Panc1 (cell line): ENCODE data around the gene SFMBT1. TPM values are rescaled to one million over a fixed set of nuclear protein-coding genes. Genes with fewer than 3 reads are reported as not detected.

Experiments used
- ATAC-seq: fragments of 200-7000 bp; cut with Tn5 transposase; 2 replicates; pipeline ENCODE4 v1.9.1; 2020; ENCODE audit warnings: mild to moderate bottlenecking, moderate library complexity
- BruUV-seq: library from RNA; stranded (reverse); fragments of 400-500 nt; replicated peaks from 2 replicates; lab custom pipeline; 2021; lab: Mats Ljungman, UMichigan
- CTCF ChIA-PET: fragments of 300-600 bp; sonication (Branson Sonifier 250); formaldehyde crosslinking; loops from one replicate; lab custom pipeline; 2022; ENCODE audit warnings: antibody characterized with exemption; lab: Charles Lee
- POLR2A ChIA-PET: fragments of 300-600 bp; sonication (Branson Sonifier 250); formaldehyde crosslinking; loops from one replicate; lab custom pipeline; 2022; ENCODE audit warnings: antibody characterized with exemption; lab: Charles Lee
- DNase-seq: peaks from one replicate; pipeline ENCODE4 v3.0.0-alpha.2; 2010; ENCODE audit warnings: low read depth, low spot score
- H3K27ac ChIP-seq: 2 replicates; pipeline ENCODE4 v1.5.1; 2011; ENCODE audit warnings: mild to moderate bottlenecking, low read length, inconsistent platforms
- H3K27me3 ChIP-seq: fragments of 200-500 bp; sonication (Bioruptor generic); 2 replicates; pipeline ENCODE4 v1.6.0; 2014; ENCODE audit warnings: low read length, inconsistent platforms; ENCODE audit not compliant: control insufficient read depth, insufficient read depth
- H3K36me3 ChIP-seq: fragments of 200-500 bp; sonication (Bioruptor generic); 2 replicates; pipeline ENCODE4 v1.5.1; 2014; ENCODE audit warnings: inconsistent platforms, mild to moderate bottlenecking, low read length, moderate library complexity; ENCODE audit not compliant: control insufficient read depth, insufficient read depth
- H3K4me1 ChIP-seq: 2 replicates; pipeline ENCODE4 v1.5.1; 2011; ENCODE audit warnings: inconsistent platforms, mild to moderate bottlenecking, low read length, moderate library complexity; ENCODE audit not compliant: control insufficient read depth, insufficient read depth
- H3K4me3 ChIP-seq, 2 experiments: 2 replicates each; pipeline ENCODE4 v1.5.1; 2011 to 2012; ENCODE audit warnings: low read depth in 2 of 2, low read length in 2 of 2, mild to moderate bottlenecking in 2 of 2, inconsistent platforms in 1 of 2, moderate library complexity in 1 of 2
- H3K9me3 ChIP-seq: fragments of 200-500 bp; sonication (Bioruptor generic); 2 replicates; pipeline ENCODE4 v1.5.1; 2014; ENCODE audit warnings: low read depth, mild to moderate bottlenecking, inconsistent platforms, low read length, moderate library complexity; ENCODE audit not compliant: control insufficient read depth, insufficient read depth
- CTCF ChIP-seq: fragments of 450-650 bp; IDR thresholded peaks from 2 replicates; pipeline ENCODE4 v1.5.1; 2017; ENCODE audit warnings: mild to moderate bottlenecking
- POLR2AphosphoS5 ChIP-seq: IDR thresholded peaks from 2 replicates; pipeline ENCODE4 v1.6.1; 2012; ENCODE audit warnings: mild to moderate bottlenecking, low read depth, low read length, moderate library complexity
- REST ChIP-seq, 2 experiments: IDR thresholded peaks; 2 replicates each; pipeline ENCODE4 v1.6.1; 2011 to 2012; ENCODE audit warnings: low read depth in 2 of 2, control low read depth in 1 of 2, low read length in 1 of 2, mild to moderate bottlenecking in 1 of 2, moderate library complexity in 1 of 2; ENCODE audit not compliant: insufficient read depth in 1 of 2
- SIN3A ChIP-seq: IDR thresholded peaks from 2 replicates; pipeline ENCODE4 v1.6.1; 2012; ENCODE audit warnings: low read depth, mild to moderate bottlenecking, low read length, moderate library complexity, borderline replicate concordance; ENCODE audit not compliant: insufficient read depth
- TCF7L2 ChIP-seq: IDR thresholded peaks from 2 replicates; pipeline ENCODE4 v1.6.1; 2011; ENCODE audit warnings: mild to moderate bottlenecking, low read depth, low read length, inconsistent platforms
- in situ Hi-C: cut with HindIII; loops from 2 replicates; pipeline ENCODE4 v1.10.0; 2016; ENCODE audit warnings: low sequenced_read_pairs, low pct_unique_long_range_greater_than_20kb
- intact Hi-C: fragments of 100-400 bp; cut with micrococcal nuclease; formaldehyde crosslinking; loops from one replicate; pipeline ENCODE4 v1.10.0; 2022; ENCODE audit not compliant: unreplicated experiment
- total RNA-seq: library from RNA; stranded (reverse); gene quantifications from one replicate; pipeline ENCODE4 v1.2.1, GENCODE V29; 2021; ENCODE audit not compliant: unreplicated experiment

Gene SFMBT1
- total RNA-seq, 1 experiment from 2014 or later: 24.4 TPM

GRCh38 chr3:53083521-53083920 lies 37.6 kb upstream of the SFMBT1 start:
- H3K36me3 ChIP-seq: no peaks in the 10 kb centered on the region
- no peak overlapping the region for H3K27ac ChIP-seq
- no TSS peak for BruUV-seq
- DNase-seq: no peak
- intact Hi-C loops (no loop called here), in situ Hi-C loops (no loop called here)
- H3K4me3 ChIP-seq: no peak overlapping the region
- POLR2A ChIA-PET: interaction anchor here (0.6 kb wide), 1 partner anchor 48 kb away, joined by 3 read pairs; no protein-coding TSS in a partner anchor
- no peaks in the 10 kb centered on the region for H3K27me3 ChIP-seq
- no peaks in the 10 kb centered on the region for H3K9me3 ChIP-seq
- TF ChIP-seq SIN3A (no peak), REST (IDR thresholded peaks at IDR 0.05; ENCODE audit: insufficient read depth in 1 of 2, low read depth in 2 of 2, low read length in 1 of 2) (no peak), CTCF (no peak), POLR2AphosphoS5 (no peak), TCF7L2 (no peak)
- no peak for ATAC-seq
- H3K4me1 ChIP-seq: no peaks in the 10 kb centered on the region
- CTCF ChIA-PET: interaction anchor here (0.6 kb wide), 1 partner anchor 266 kb away, joined by 3 read pairs; no protein-coding TSS in a partner anchor

- TF ChIP-seq SIN3A: no peak
- no peak for TF ChIP-seq REST (IDR thresholded peaks at IDR 0.05; ENCODE audit: insufficient read depth in 1 of 2, low read depth in 2 of 2, low read length in 1 of 2)
- TF ChIP-seq POLR2AphosphoS5: no peak
- TF ChIP-seq CTCF: no peak
- TF ChIP-seq TCF7L2: no peak
- Histone ChIP-seq H3K4me1 (no peaks in the 10 kb centered on the region), H3K27ac (no peak overlapping the region), H3K4me3 (no peak overlapping the region), H3K36me3 (no peaks in the 10 kb centered on the region), H3K27me3 (no peaks in the 10 kb centered on the region), H3K9me3 (no peaks in the 10 kb centered on the region)
- ATAC-seq (no peak), DNase-seq (no peak)
- ChIA-PET CTCF (no interaction called here), POLR2A (no interaction called here)
- in situ Hi-C loops (no loop called here), intact Hi-C loops (no loop called here)
- BruUV-seq: no TSS peak
Measured at GRCh38 chr3:53082736-53083135, 36.9 kb upstream of the SFMBT1 start.
